Fibroblast of mammary gland (primary cell): ENCODE measurements around the gene PLCG2.
A peak's percentile ranks its signal among the peaks of the same experiment; 100 is the strongest.

Experiments used
- DNase-seq: peaks from one replicate; pipeline ENCODE4 v3.0.0-alpha.2; 2010; ENCODE audit warnings: low read depth
- H3K4me3 ChIP-seq: 2 replicates; pipeline ENCODE4 v1.5.1; 2011; ENCODE audit warnings: low read depth, mild to moderate bottlenecking, low read length, moderate library complexity; ENCODE audit not compliant: control insufficient read depth
- CTCF ChIP-seq: conservative IDR thresholded peaks from 2 replicates; pipeline ENCODE4 v1.5.1; 2011; ENCODE audit warnings: low read depth, low read length, inconsistent platforms; ENCODE audit not compliant: control insufficient read depth, insufficient read depth

PLCG2 gene

GRCh38 chr16:81945665-81946064 lies 166.6 kb downstream of the PLCG2 start:
- H3K4me3 ChIP-seq: no peak overlapping the region
- TF ChIP-seq CTCF: no peak
- DNase-seq: peak; percentile 53

GRCh38 chr16:81946206-81946605 lies 167.1 kb downstream of the PLCG2 start:
- DNase-seq: peak; percentile 64
- TF ChIP-seq CTCF: no peak
- no peak overlapping the region for H3K4me3 ChIP-seq

GRCh38 chr16:81951564-81951963 lies 172.5 kb downstream of the PLCG2 start:
- TF ChIP-seq CTCF: no peak
- DNase-seq: no peak
- no peak overlapping the region for H3K4me3 ChIP-seq

GRCh38 chr16:81956213-81956948 lies 177.3 kb downstream of the PLCG2 start:
- no peak overlapping the region for H3K4me3 ChIP-seq
- TF ChIP-seq CTCF: no peak
- peak; percentile 49 for DNase-seq

GRCh38 chr16:81964808-81965207 lies 185.7 kb downstream of the PLCG2 start:
- DNase-seq: no peak
- no peak overlapping the region for H3K4me3 ChIP-seq
- TF ChIP-seq CTCF: no peak

- DNase-seq: no peak
- H3K4me3 ChIP-seq: no peak overlapping the region
- no peak for TF ChIP-seq CTCF
These were observed 188.3 kb downstream of the PLCG2 start for GRCh38 chr16:81967358-81967757.
